OCI-LY3 (cell line): ENCODE measurements around the gene VWA2.

Experiments
- CTCF ChIP-seq: fragments of 200-600, 300-600 bp; sonication (generic); IDR thresholded peaks from 2 replicates; pipeline ENCODE4 v1.5.1; 2014; ENCODE audit warnings: antibody characterized with exemption, low read length, low read depth
- EZH2phosphoT487 ChIP-seq: fragments of 200-600 bp; shearing (Covaris generic); IDR thresholded peaks from 2 replicates; pipeline ENCODE4 v1.6.1; 2018; ENCODE audit warnings: antibody characterized with exemption, mixed run types, low read depth

GRCh38 chr10:114288424-114289095, 49.5 kb downstream of the VWA2 start:
- TF ChIP-seq CTCF (no peak), EZH2phosphoT487 (no peak)
